GM12878 (cell line): Measurements from ENCODE around the gene IRGQ. TPM values are rescaled to one million over a fixed set of nuclear protein-coding genes. Genes with fewer than 3 reads are reported as not detected.
A peak's percentile ranks its signal among the peaks of the same experiment; 100 is the strongest.

Source experiments
- ATAC-seq: fragments of 200-7000 bp; cut with Tn5 transposase; 3 replicates; pipeline ENCODE4 v1.9.1; 2020; ENCODE audit warnings: mild to moderate bottlenecking, moderate library complexity
- BruUV-seq: library from RNA; stranded (reverse); fragments of 400-500 nt; replicated peaks from 2 replicates; lab custom pipeline; 2021; lab: Mats Ljungman, UMichigan
- CTCF ChIA-PET: fragments of 300-600 bp; sonication (Branson Sonifier 250); formaldehyde crosslinking; extraction: SDS; loops from one replicate; lab custom pipeline; 2021; ENCODE audit warnings: inconsistent platforms; lab: Yijun Ruan, JAX
- POLR2A ChIA-PET: fragments of 350-600 bp; formaldehyde crosslinking; extraction: SDS; loops from one replicate; lab custom pipeline; 2021; ENCODE audit warnings: inconsistent platforms; lab: Charles Lee
- RAD21 ChIA-PET: fragments of 300-600 bp; sonication (Branson Sonifier 250); formaldehyde crosslinking; loops from one replicate; lab custom pipeline; 2023; ENCODE audit warnings: antibody characterized with exemption; ENCODE audit not compliant: unreplicated experiment; lab: Charles Lee
- SMC1A ChIA-PET: fragments of 300-600 bp; sonication (Branson Sonifier 250); formaldehyde crosslinking; loops from one replicate; lab custom pipeline; 2023; ENCODE audit not compliant: unreplicated experiment, uncharacterized antibody; lab: Charles Lee
- DNase-seq: peaks from one replicate; pipeline ENCODE4 v3.0.0-alpha.2; 2011; ENCODE audit warnings: low read depth, low spot score
- FAIRE-seq: peaks from 3 replicates; lab custom pipeline; 2011; peaks lifted over from hg19 to GRCh38; lab: Jason Lieb, UNC
- H2AFZ ChIP-seq: 2 replicates; pipeline ENCODE4 v1.6.0; 2011; ENCODE audit warnings: low read depth, low read length, control low read depth; ENCODE audit not compliant: control insufficient read depth
- H3K27ac ChIP-seq: 2 replicates; pipeline ENCODE4 v1.5.1; 2011; ENCODE audit warnings: control low read depth; ENCODE audit not compliant: control insufficient read depth, insufficient read depth
- H3K27me3 ChIP-seq, 2 experiments: replicated peaks in 1 of 2; 2 replicates each; pipeline versions ENCODE4 v1.6.0 to v1.6.1; 2011; ENCODE audit warnings: low read length in 1 of 2; ENCODE audit not compliant: control insufficient read depth in 2 of 2, insufficient read depth in 2 of 2
- H3K36me3 ChIP-seq, 2 experiments: 2 replicates each; pipeline ENCODE4 v1.5.1; 2011; ENCODE audit warnings: low read length in 1 of 2; ENCODE audit not compliant: control insufficient read depth in 2 of 2, insufficient read depth in 2 of 2
- H3K4me1 ChIP-seq: 2 replicates; pipeline ENCODE4 v1.6.1; 2011; ENCODE audit warnings: mild to moderate bottlenecking, low read length, moderate library complexity, mixed read lengths; ENCODE audit not compliant: control insufficient read depth, insufficient read depth
- H3K4me2 ChIP-seq: 2 replicates; pipeline ENCODE4 v1.6.0; 2011; ENCODE audit warnings: control low read depth; ENCODE audit not compliant: control insufficient read depth, insufficient read depth
- H3K4me3 ChIP-seq: fragments of 200-600 bp; sonication (generic); 2 replicates; pipeline ENCODE4 v1.5.1; 2016
- H3K79me2 ChIP-seq: 2 replicates; pipeline ENCODE4 v1.6.0; 2011; ENCODE audit warnings: low read length; ENCODE audit not compliant: control insufficient read depth, insufficient read depth
- H3K9ac ChIP-seq: 2 replicates; pipeline ENCODE4 v1.8.0; 2011; ENCODE audit warnings: low read length, control low read depth, mixed read lengths; ENCODE audit not compliant: control insufficient read depth, insufficient read depth
- H3K9me3 ChIP-seq: replicated peaks from 3 replicates; pipeline ENCODE4 v1.5.1; 2011; ENCODE audit warnings: mild to moderate bottlenecking, low read length; ENCODE audit not compliant: control insufficient read depth, insufficient read depth
- H4K20me1 ChIP-seq: 2 replicates; pipeline ENCODE4 v1.6.0; 2011; ENCODE audit not compliant: control insufficient read depth, insufficient read depth
- BRCA1 ChIP-seq: IDR thresholded peaks from 2 replicates; pipeline ENCODE4 v1.6.1; 2011; ENCODE audit warnings: low read depth, low read length, improper control_type of control experiment
- FOXM1 ChIP-seq: IDR thresholded peaks from 2 replicates; pipeline ENCODE4 v1.6.1; 2012; ENCODE audit warnings: low read depth, mild to moderate bottlenecking, inconsistent platforms, low read length, moderate library complexity
- HDAC2 ChIP-seq: fragments of 200-600 bp; sonication (generic); IDR thresholded peaks from 2 replicates; pipeline ENCODE4 v1.6.1; 2017
- IKZF2 ChIP-seq, 2 experiments: fragments of 450-650 bp; IDR thresholded peaks; 2 replicates each; pipeline ENCODE4 v1.6.1; 2017; ENCODE audit warnings: mild to moderate bottlenecking in 2 of 2, moderate library complexity in 2 of 2
- NR2F1 ChIP-seq: fragments of 450-650 bp; conservative IDR thresholded peaks from 2 replicates; pipeline ENCODE4 v1.6.1; 2017; ENCODE audit warnings: mild to moderate bottlenecking
- POLR2A ChIP-seq: IDR thresholded peaks from 2 replicates; pipeline ENCODE4 v1.6.1; 2011; ENCODE audit warnings: low read depth, mild to moderate bottlenecking, low read length
- POLR2AphosphoS5 ChIP-seq: IDR thresholded peaks from 2 replicates; pipeline ENCODE4 v1.6.1; 2011; ENCODE audit warnings: mild to moderate bottlenecking, low read length, inconsistent platforms
- POU2F2 ChIP-seq: IDR thresholded peaks from 3 replicates; pipeline ENCODE4 v1.6.1; 2011; ENCODE audit warnings: low read depth, mild to moderate bottlenecking, low read length, borderline replicate concordance
- RAD51 ChIP-seq: fragments of 450-650 bp; IDR thresholded peaks from 2 replicates; pipeline ENCODE4 v1.6.1; 2016; ENCODE audit warnings: moderate library complexity, mild to moderate bottlenecking, inconsistent platforms
- RELB ChIP-seq: fragments of 450-650 bp; IDR thresholded peaks from 2 replicates; pipeline ENCODE4 v1.6.1; 2017; ENCODE audit warnings: low read depth, mild to moderate bottlenecking, moderate library complexity
- SMAD1 ChIP-seq: fragments of 450-650 bp; IDR thresholded peaks from 2 replicates; pipeline ENCODE4 v1.6.1; 2018; ENCODE audit warnings: mild to moderate bottlenecking, low read depth; ENCODE audit not compliant: partially characterized antibody
- SMAD5 ChIP-seq: IDR thresholded peaks from 2 replicates; pipeline ENCODE4 v1.6.1; 2016; ENCODE audit warnings: antibody characterized with exemption, low read depth
- SMARCA5 ChIP-seq: fragments of 450-650 bp; IDR thresholded peaks from 2 replicates; pipeline ENCODE4 v1.6.1; 2017; ENCODE audit warnings: mild to moderate bottlenecking
- TCF3 ChIP-seq: IDR thresholded peaks from 2 replicates; pipeline ENCODE4 v1.6.1; 2012; ENCODE audit warnings: low read depth, mild to moderate bottlenecking, low read length, borderline replicate concordance; ENCODE audit not compliant: insufficient read depth
- YY1 ChIP-seq: IDR thresholded peaks from 2 replicates; pipeline ENCODE4 v1.6.1; 2011; ENCODE audit warnings: low read depth, mild to moderate bottlenecking, low read length
- WGBS: methylation state at CpG from one replicate; pipeline ENCODE4 v1.1.6; 2016; ENCODE audit warnings: low lambda C conversion rate; ENCODE audit not compliant: insufficient replicate concordance, insufficient coverage; ENCODE audit errors: missing lambda C conversion rate; 5-methylcytosine and 5-hydroxymethylcytosine counted together
- in situ Hi-C: fragments of 300-500 bp; cut with MboI; formaldehyde crosslinking; loops from 9 replicates; pipeline ENCODE4 v1.14.3; 2018; ENCODE audit warnings: mixed read lengths
- intact Hi-C: fragments of 100-400 bp; cut with micrococcal nuclease; formaldehyde crosslinking; loops from one replicate; pipeline ENCODE4 v1.14.2; 2022; ENCODE audit not compliant: unreplicated experiment
- polyA plus RNA-seq, 11 experiments: library from polyadenylated mRNA; depleted of rRNA in 4 of 11; unstranded in 6 of 11; stranded (reverse) in 5 of 11; fragments of >200 nt; fragmentation: Nextera tagmentation in 4 of 11; fragmentation: Illumina TruSeq in 1 of 11; extraction: Ambion mirVana in 4 of 11; extraction: Trizol in 1 of 11; gene quantifications; 1 replicate in 1 of 11; 2 replicates in 10 of 11; pipeline versions ENCODE4 v1.2.1 to v1.2.3, GENCODE V29; 2011 to 2016; ENCODE audit warnings: inconsistent platforms in 2 of 11, missing spikeins in 2 of 11, low read depth in 1 of 11
- total RNA-seq, 4 experiments: library from RNA; depleted of rRNA in 3 of 4; stranded (reverse); fragments of >200 nt in 3 of 4; fragmentation: Illumina TruSeq in 1 of 4; extraction: Trizol in 1 of 4; gene quantifications; 2 replicates each; pipeline versions ENCODE4 v1.2.1 to v1.2.3, GENCODE V29; 2013 to 2021
- TF ChIP-seq, protein P1 (sequence below): fragments of 450-650 bp; IDR thresholded peaks from 2 replicates; pipeline ENCODE4 v1.6.1; 2017; ENCODE audit warnings: mild to moderate bottlenecking, moderate library complexity
- TF ChIP-seq, protein P2 (sequence below), 3 experiments: IDR thresholded peaks in 2 of 3; conservative IDR thresholded peaks in 1 of 3; 2 replicates each; pipeline ENCODE4 v1.5.1; 2011; ENCODE audit warnings: low read depth in 3 of 3, low read length in 3 of 3, mild to moderate bottlenecking in 3 of 3, control low read depth in 2 of 3, moderate library complexity in 2 of 3, inconsistent platforms in 1 of 3, mixed read lengths in 1 of 3; ENCODE audit not compliant: control insufficient read depth in 2 of 3, insufficient read depth in 1 of 3; ENCODE audit errors: extremely low read depth in 1 of 3

IRGQ gene
- total and polyA plus RNA-seq, 10 of the 15 experiments (the other 5 are each of a cell fraction or from before 2014, with no cell fraction given): 3.3 to 20.8 (median 9.0) TPM

DNA sequence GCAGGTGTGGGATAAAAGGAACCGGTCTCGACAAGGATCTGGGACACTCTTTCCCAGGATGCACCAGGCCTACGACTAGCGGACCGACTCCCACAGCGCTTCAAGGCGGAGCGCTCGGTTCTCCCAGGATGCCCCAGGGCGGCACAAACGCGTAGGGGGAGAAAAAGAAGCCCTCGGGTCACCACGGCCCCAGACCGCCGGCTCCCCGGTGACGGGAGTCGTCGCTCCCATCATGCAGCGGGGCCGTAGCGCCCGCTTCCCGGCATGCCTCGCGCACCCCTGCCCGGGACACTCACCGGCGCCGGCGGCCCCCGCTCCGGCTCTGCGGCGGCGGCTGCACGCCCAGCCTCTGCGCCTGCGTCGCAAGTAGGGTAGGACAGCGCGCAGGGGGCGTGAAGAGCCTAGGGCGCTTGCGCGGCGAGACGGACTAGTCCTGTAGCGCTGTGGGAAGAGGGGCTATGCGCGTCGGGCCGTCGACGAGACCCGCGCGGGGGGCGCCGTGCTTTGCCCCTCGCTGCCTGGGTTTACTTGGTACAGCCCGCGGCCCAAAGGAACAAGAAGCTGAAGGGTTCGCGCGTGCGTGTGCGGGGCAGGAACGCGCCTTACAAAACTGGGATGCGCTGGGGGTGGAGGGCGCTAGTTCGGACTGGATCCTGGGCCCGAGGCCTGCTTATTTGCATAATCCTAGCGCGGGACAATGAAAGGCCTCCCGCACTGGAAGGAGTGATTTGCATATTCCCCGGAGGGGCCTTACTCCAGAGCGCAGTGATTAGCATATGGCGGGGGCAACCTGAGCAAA is 23.5 kb upstream of the IRGQ start, which contains the start of gene ZNF428:
ZNF428 (minus strand) TSS at position 368 of the 799 bp plus-strand sequence. CDS start 5,325 bp downstream, outside the sequence.
- ChIA-PET SMC1A (no interaction called here), POLR2A (no interaction called here), CTCF (interaction anchor here (0.9 to 1.2 kb wide), 2 partner anchors 25 to 64 kb away, joined by 3 to 4 read pairs; no protein-coding TSS in a partner anchor), RAD21 (no interaction called here)
- Histone ChIP-seq H3K4me2 (peak within 1 kb of the TSS; percentile 99), H3K27ac (peak within 1 kb of the TSS; percentile 77), H3K9ac (peak within 1 kb of the TSS; percentile 85), H3K36me3 (no peaks in the 10 kb centered on the region), H3K27me3 (no peaks in the 10 kb centered on the region), H3K9me3 (no peaks in the 10 kb centered on the region), H2AFZ (peak within 1 kb of the TSS; percentile 77), H3K4me1 (peaks cover 6% of the 10 kb centered on the region; the same call in 1 of the 2 replicates), H4K20me1 (no peaks in the 10 kb centered on the region), H3K79me2 (peaks cover 18% of the 10 kb centered on the region), H3K4me3 (peak within 1 kb of the TSS; percentile 82)
- peak; percentile 92 for FAIRE-seq
- no TSS peak for BruUV-seq
- under 1% methylated on average over 81 of the region's 81 CpGs for whole genome bisulfite sequencing
- DNase-seq: peak; percentile 67
- intact Hi-C loops (loop anchor here (1.0 kb wide), 1 partner anchor 44 kb away; the partner anchor contains the start of genes PINLYP and XRCC1), in situ Hi-C loops (no loop called here)
- peak; percentile 95 for ATAC-seq
- TF ChIP-seq NR2F1 (peak; percentile 51; the same call in 1 of the 2 replicates), RAD51 (no peak), TCF3 (0 out of 2 replicates have a peak, but pooled peaks have one; percentile 33), SMAD5 (peak; percentile 84), SMAD1 (peak; percentile 18), BRCA1 (no peak), YY1 (peak; percentile 62; the same call in 1 of the 2 replicates), HDAC2 (no peak), RELB (0 out of 2 replicates have a peak, but pooled peaks have one; percentile 32), SMARCA5 (peak; percentile 77), POLR2AphosphoS5 (peak; percentile 70), IKZF2 (IDR thresholded peaks at IDR 0.05) (peak; percentile 11 to 16; a peak in 1 of 4 replicates), POLR2A (peak; percentile 87), POU2F2 (peak; percentile 99), FOXM1 (no peak)
- TF ChIP-seq, protein P1, sequence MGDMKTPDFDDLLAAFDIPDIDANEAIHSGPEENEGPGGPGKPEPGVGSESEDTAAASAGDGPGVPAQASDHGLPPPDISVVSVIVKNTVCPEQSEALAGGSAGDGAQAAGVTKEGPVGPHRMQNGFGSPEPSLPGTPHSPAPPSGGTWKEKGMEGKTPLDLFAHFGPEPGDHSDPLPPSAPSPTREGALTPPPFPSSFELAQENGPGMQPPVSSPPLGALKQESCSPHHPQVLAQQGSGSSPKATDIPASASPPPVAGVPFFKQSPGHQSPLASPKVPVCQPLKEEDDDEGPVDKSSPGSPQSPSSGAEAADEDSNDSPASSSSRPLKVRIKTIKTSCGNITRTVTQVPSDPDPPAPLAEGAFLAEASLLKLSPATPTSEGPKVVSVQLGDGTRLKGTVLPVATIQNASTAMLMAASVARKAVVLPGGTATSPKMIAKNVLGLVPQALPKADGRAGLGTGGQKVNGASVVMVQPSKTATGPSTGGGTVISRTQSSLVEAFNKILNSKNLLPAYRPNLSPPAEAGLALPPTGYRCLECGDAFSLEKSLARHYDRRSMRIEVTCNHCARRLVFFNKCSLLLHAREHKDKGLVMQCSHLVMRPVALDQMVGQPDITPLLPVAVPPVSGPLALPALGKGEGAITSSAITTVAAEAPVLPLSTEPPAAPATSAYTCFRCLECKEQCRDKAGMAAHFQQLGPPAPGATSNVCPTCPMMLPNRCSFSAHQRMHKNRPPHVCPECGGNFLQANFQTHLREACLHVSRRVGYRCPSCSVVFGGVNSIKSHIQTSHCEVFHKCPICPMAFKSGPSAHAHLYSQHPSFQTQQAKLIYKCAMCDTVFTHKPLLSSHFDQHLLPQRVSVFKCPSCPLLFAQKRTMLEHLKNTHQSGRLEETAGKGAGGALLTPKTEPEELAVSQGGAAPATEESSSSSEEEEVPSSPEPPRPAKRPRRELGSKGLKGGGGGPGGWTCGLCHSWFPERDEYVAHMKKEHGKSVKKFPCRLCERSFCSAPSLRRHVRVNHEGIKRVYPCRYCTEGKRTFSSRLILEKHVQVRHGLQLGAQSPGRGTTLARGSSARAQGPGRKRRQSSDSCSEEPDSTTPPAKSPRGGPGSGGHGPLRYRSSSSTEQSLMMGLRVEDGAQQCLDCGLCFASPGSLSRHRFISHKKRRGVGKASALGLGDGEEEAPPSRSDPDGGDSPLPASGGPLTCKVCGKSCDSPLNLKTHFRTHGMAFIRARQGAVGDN: peak; percentile 98
- TF ChIP-seq, protein P2, sequence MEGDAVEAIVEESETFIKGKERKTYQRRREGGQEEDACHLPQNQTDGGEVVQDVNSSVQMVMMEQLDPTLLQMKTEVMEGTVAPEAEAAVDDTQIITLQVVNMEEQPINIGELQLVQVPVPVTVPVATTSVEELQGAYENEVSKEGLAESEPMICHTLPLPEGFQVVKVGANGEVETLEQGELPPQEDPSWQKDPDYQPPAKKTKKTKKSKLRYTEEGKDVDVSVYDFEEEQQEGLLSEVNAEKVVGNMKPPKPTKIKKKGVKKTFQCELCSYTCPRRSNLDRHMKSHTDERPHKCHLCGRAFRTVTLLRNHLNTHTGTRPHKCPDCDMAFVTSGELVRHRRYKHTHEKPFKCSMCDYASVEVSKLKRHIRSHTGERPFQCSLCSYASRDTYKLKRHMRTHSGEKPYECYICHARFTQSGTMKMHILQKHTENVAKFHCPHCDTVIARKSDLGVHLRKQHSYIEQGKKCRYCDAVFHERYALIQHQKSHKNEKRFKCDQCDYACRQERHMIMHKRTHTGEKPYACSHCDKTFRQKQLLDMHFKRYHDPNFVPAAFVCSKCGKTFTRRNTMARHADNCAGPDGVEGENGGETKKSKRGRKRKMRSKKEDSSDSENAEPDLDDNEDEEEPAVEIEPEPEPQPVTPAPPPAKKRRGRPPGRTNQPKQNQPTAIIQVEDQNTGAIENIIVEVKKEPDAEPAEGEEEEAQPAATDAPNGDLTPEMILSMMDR (IDR thresholded peaks at IDR 0.05 in 2 of 3, conservative IDR thresholded peaks at IDR 0.05 in 1 of 3; ENCODE audit: control insufficient read depth in 2 of 3, extremely low read depth in 1 of 3, insufficient read depth in 1 of 3, low read depth in 3 of 3, low read length in 3 of 3): no peak
